Stimulated activated CD4-positive, alpha-beta T cell treated with anti-CD3 and anti-CD28 coated beads, TNF-alpha, amount 100 ng/mL, for 24 hours (primary cell): Measurements from ENCODE around the gene NOTUM.
"Not testable (repeated sequence)": the region's sequence is repeated elsewhere in the genome, so short reads cannot be mapped to it uniquely, and the experiment has no call there.

Source experiments
- DNase-seq, 3 experiments: peaks; one replicate each; pipeline ENCODE4 v3.0.0-alpha.2; 2020; ENCODE audit warnings: low read depth in 3 of 3

The NOTUM gene

GRCh38 chr17:81957691-81958432 lies 3.1 kb downstream of the NOTUM start:
- no peak for DNase-seq

GRCh38 chr17:81956607-81957589 lies 4.1 kb downstream of the NOTUM start:
- no peak for DNase-seq

GRCh38 chr17:81955756-81956544 lies 5.0 kb downstream of the NOTUM start:
- DNase-seq: no peak

- no peak for DNase-seq
These were observed 5.8 kb downstream of the NOTUM start for GRCh38 chr17:81955058-81955681.

- no peak for DNase-seq
These were observed 6.6 kb downstream of the NOTUM start for GRCh38 chr17:81954131-81955057.

GRCh38 chr17:81953443-81953842 lies 7.5 kb downstream of the NOTUM start:
- DNase-seq: not testable (repeated sequence)

- no peak for DNase-seq
These were observed 8.2 kb downstream of the NOTUM start for GRCh38 chr17:81952792-81953228.

GRCh38 chr17:81951785-81952684 lies 9.0 kb downstream of the NOTUM start:
- DNase-seq: no peak

- no peak for DNase-seq
These were observed 10.5 kb downstream of the NOTUM start for GRCh38 chr17:81950501-81950900.

- no peak for DNase-seq
These were observed 12.2 kb downstream of the NOTUM start for GRCh38 chr17:81948635-81949378.

- DNase-seq: no peak
These were observed 13.8 kb downstream of the NOTUM start, which contains the start of gene MYADML2 for GRCh38 chr17:81947189-81947588. Gene MYADML2, minus strand, starts transcription at chr17:81947233. Its CDS starts 5,492 bp downstream, at chr17:81941741.

- DNase-seq: no peak
These were observed 16.1 kb downstream of the NOTUM start for GRCh38 chr17:81944858-81945257.

- no peak for DNase-seq
These were observed 18.8 kb downstream of the NOTUM start for GRCh38 chr17:81942167-81942553.

- DNase-seq: no peak
These were observed 19.4 kb downstream of the NOTUM start for GRCh38 chr17:81941484-81942166.

GRCh38 chr17:81940538-81941483 lies 20.2 kb downstream of the NOTUM start:
- DNase-seq: no peak

- no peak for DNase-seq
These were observed 21.1 kb downstream of the NOTUM start for GRCh38 chr17:81939881-81940385.
